ENCODE data around the gene ATP6V0D1. TPM values are rescaled to one million over a fixed set of nuclear protein-coding genes. Genes with fewer than 3 reads are reported as not detected.

Gene ATP6V0D1
- total and polyA plus RNA-seq, 7 donors = 60.2 to 104 (median 85.3) TPM

GRCh38 chr16:67463059-67463458, 17.9 kb downstream of the ATP6V0D1 start:
- DNase-seq = peak in 1 of 2 donors; percentile 46
- no peak for ATAC-seq
- intact Hi-C loops (cut with DNase I) = loop anchor here in 1 of 2 donors (5.0 kb wide), 2 partner anchors 96 to 191 kb away; no protein-coding TSS in a partner anchor

GRCh38 chr16:67462279-67462655, 18.7 kb downstream of the ATP6V0D1 start:
- no peak for DNase-seq
- H3K4me3 ChIP-seq = no peak overlapping the region
- intact Hi-C loops (cut with DNase I) = loop anchor here in 1 of 2 donors (5.0 kb wide), 2 partner anchors 95 to 190 kb away; no protein-coding TSS in a partner anchor
- no peak overlapping the region for H3K27ac ChIP-seq
- peaks cover 0 to 5% of the 10 kb centered on the region in 2 donors for H3K36me3 ChIP-seq (ENCODE audit: insufficient read depth in 1 of 2, low read depth in 1 of 2)
- no peaks in the 10 kb centered on the region for H3K27me3 ChIP-seq (ENCODE audit: insufficient read depth in 3 of 3, low read length in 2 of 3)
- peaks cover 88% of the 10 kb centered on the region for H3K4me1 ChIP-seq
- H3K9me3 ChIP-seq = no peaks in the 10 kb centered on the region
- 80 to 91% (median 91%) methylated on average over 5 of the region's 5 CpGs for WGBS, 3 donors
- ATAC-seq = no peak
- TF ChIP-seq CTCF (IDR thresholded peaks at IDR 0.05) = no peak

More at GRCh38 chr16:67463059-67463458, 17.9 kb downstream of the ATP6V0D1 start:
- no peak for TF ChIP-seq CTCF (IDR thresholded peaks at IDR 0.05)
- peaks cover 88% of the 10 kb centered on the region for H3K4me1 ChIP-seq
- H3K36me3 ChIP-seq (ENCODE audit: insufficient read depth in 1 of 2, low read depth in 1 of 2) = peaks cover 0 to 5% of the 10 kb centered on the region in 2 donors
- H3K9me3 ChIP-seq = no peaks in the 10 kb centered on the region
- H3K27me3 ChIP-seq (ENCODE audit: insufficient read depth in 3 of 3, low read length in 2 of 3) = no peaks in the 10 kb centered on the region
- WGBS, 3 donors = 84 to 94% (median 89%) methylated on average over 5 of the region's 5 CpGs
- no peak overlapping the region for H3K27ac ChIP-seq
- H3K4me3 ChIP-seq = no peak overlapping the region

GRCh38 chr16:67461600-67462278, 19.2 kb downstream of the ATP6V0D1 start:
- no peaks in the 10 kb centered on the region for H3K9me3 ChIP-seq
- no peak for TF ChIP-seq CTCF (IDR thresholded peaks at IDR 0.05)
- no peak overlapping the region for H3K27ac ChIP-seq
- 35 to 86% (median 64%) methylated on average over 8 of the region's 8 CpGs for WGBS, 3 donors
- DNase-seq (peak in 1 of 2 donors; percentile 80), ATAC-seq (peak in 2 of 4 donors; percentile 66 to 67)
- H3K36me3 ChIP-seq (ENCODE audit: insufficient read depth in 1 of 2, low read depth in 1 of 2) = peaks cover 0 to 5% of the 10 kb centered on the region in 2 donors
- intact Hi-C loops (cut with DNase I) = loop anchor here in 1 of 2 donors (5.0 kb wide), 2 partner anchors 94 to 189 kb away; no protein-coding TSS in a partner anchor
- H3K4me1 ChIP-seq = peaks cover 92% of the 10 kb centered on the region
- no peaks in the 10 kb centered on the region for H3K27me3 ChIP-seq (ENCODE audit: insufficient read depth in 3 of 3, low read length in 2 of 3)
- no peak overlapping the region for H3K4me3 ChIP-seq

GRCh38 chr16:67460961-67461360, 20.0 kb downstream of the ATP6V0D1 start:
- no peak overlapping the region for H3K4me3 ChIP-seq
- peaks cover 0 to 5% of the 10 kb centered on the region in 2 donors for H3K36me3 ChIP-seq (ENCODE audit: insufficient read depth in 1 of 2, low read depth in 1 of 2)
- intact Hi-C loops (cut with DNase I) = loop anchor here in 1 of 2 donors (5.0 kb wide), 2 partner anchors 94 to 189 kb away; no protein-coding TSS in a partner anchor
- H3K27me3 ChIP-seq (ENCODE audit: insufficient read depth in 3 of 3, low read length in 2 of 3) = no peaks in the 10 kb centered on the region
- TF ChIP-seq CTCF (IDR thresholded peaks at IDR 0.05) = no peak
- peaks cover 100% of the 10 kb centered on the region for H3K4me1 ChIP-seq
- H3K27ac ChIP-seq = no peak overlapping the region
- 74 to 88% (median 81%) methylated on average over 2 of the region's 2 CpGs for WGBS, 3 donors
- no peak for ATAC-seq
- DNase-seq = peak in 1 of 2 donors; percentile 36
- no peaks in the 10 kb centered on the region for H3K9me3 ChIP-seq

Measured in psoas muscle (tissue), 8 donors.